Measurements from ENCODE around the gene MMS19. TPM values are rescaled to one million over a fixed set of nuclear protein-coding genes. Genes with fewer than 3 reads are reported as not detected.

Gene MMS19
- polyA plus RNA-seq, 3 donors, result 23.2 to 74.5 (median 29.2) TPM

- intact Hi-C loops (cut with micrococcal nuclease), result no loop called here
- peaks cover 65% of the 10 kb centered on the region for H3K4me1 Mint-ChIP-seq
These were observed 86.8 kb downstream of the MMS19 start for GRCh38 chr10:97411406-97411805.

GRCh38 chr10:97408496-97408992, 89.7 kb downstream of the MMS19 start:
- intact Hi-C loops (cut with micrococcal nuclease), result loop anchor here in 1 of 2 donors (2.0 to 5.0 kb wide), 2 partner anchors 16 to 89 kb away; partner anchors contain the start of genes MMS19 and UBTD1
- Histone ChIP-seq H2AFZ (ENCODE audit: insufficient read depth, low read depth, low read length, poor library complexity, severe bottlenecking) (peak overlapping the region; percentile 9), H4K20me1 (ENCODE audit: insufficient read depth, low read length) (no peaks in the 10 kb centered on the region), H3K36me3 (replicated peaks in 1 of 2; ENCODE audit: control insufficient read depth in 1 of 2, insufficient read depth in 2 of 2, low read length in 2 of 2) (no peaks in the 10 kb centered on the region), H3K4me1 (ENCODE audit: control insufficient read depth in 1 of 2, insufficient read depth in 2 of 2, low read length in 2 of 2) (peaks cover 81 to 91% of the 10 kb centered on the region in 2 donors), H3K4me2 (replicated peaks; ENCODE audit: extremely low read depth, low read length, poor library complexity, severe bottlenecking) (peak overlapping the region; percentile 58), H3K9ac (ENCODE audit: insufficient read depth, low read length, poor library complexity, severe bottlenecking) (peak overlapping the region; percentile 35), H3K27me3 (ENCODE audit: control insufficient read depth in 2 of 2, insufficient read depth in 2 of 2, low read length in 2 of 2) (no peaks in the 10 kb centered on the region), H3K79me2 (ENCODE audit: insufficient read depth, low read length) (peaks cover 4% of the 10 kb centered on the region), H3K9me3 (replicated peaks in 1 of 2; ENCODE audit: control insufficient read depth in 1 of 2, insufficient read depth in 1 of 2, low read length in 2 of 2) (no peaks in the 10 kb centered on the region), H3K4me3 (replicated peaks in 1 of 3; ENCODE audit: low read depth in 2 of 3, low read length in 3 of 3) (peak overlapping the region in 1 of 3 experiments; percentile 31), H3K27ac (ENCODE audit: low read depth in 1 of 2, low read length in 2 of 2) (peak overlapping the region; percentile 85 to 86)
- 3% methylated on average over 7 of the region's 10 CpGs for WGBS (ENCODE audit: insufficient coverage)
- no peak for TF ChIP-seq CTCF (IDR thresholded peaks at IDR 0.05)
- Mint-ChIP-seq H3K27me3 (ENCODE audit: low read depth in 3 of 3) (no peaks in the 10 kb centered on the region), H3K4me3 (peak overlapping the region; percentile 49 to 71), H3K9me3 (peaks cover 0 to 2% (median 0%) of the 10 kb centered on the region in 7 donors), H3K27ac (peak overlapping the region; percentile 95 to 99 (median 98)), H3K4me1 (peaks cover 69% of the 10 kb centered on the region), H3K36me3 (no peaks in the 10 kb centered on the region)
- DNase-seq, result peak; percentile 62 to 85 (median 73)

More at GRCh38 chr10:97411406-97411805, 86.8 kb downstream of the MMS19 start:
- Mint-ChIP-seq H3K36me3 (no peaks in the 10 kb centered on the region), H3K9me3 (peaks cover 0 to 2% (median 0%) of the 10 kb centered on the region in 7 donors), H3K27ac (peak overlapping the region; percentile 23 to 79 (median 65)), H3K27me3 (ENCODE audit: low read depth in 3 of 3) (no peaks in the 10 kb centered on the region), H3K4me3 (no peak overlapping the region)
- Histone ChIP-seq H3K4me2 (replicated peaks; ENCODE audit: extremely low read depth, low read length, poor library complexity, severe bottlenecking) (no peak overlapping the region), H3K27ac (ENCODE audit: low read depth in 1 of 2, low read length in 2 of 2) (peak overlapping the region in 1 of 2 donors; percentile 20), H3K4me1 (ENCODE audit: control insufficient read depth in 1 of 2, insufficient read depth in 2 of 2, low read length in 2 of 2) (peaks cover 70 to 79% of the 10 kb centered on the region in 2 donors), H4K20me1 (ENCODE audit: insufficient read depth, low read length) (no peaks in the 10 kb centered on the region), H3K9ac (ENCODE audit: insufficient read depth, low read length, poor library complexity, severe bottlenecking) (no peak overlapping the region), H2AFZ (ENCODE audit: insufficient read depth, low read depth, low read length, poor library complexity, severe bottlenecking) (no peak overlapping the region), H3K9me3 (replicated peaks in 1 of 2; ENCODE audit: control insufficient read depth in 1 of 2, insufficient read depth in 1 of 2, low read length in 2 of 2) (no peaks in the 10 kb centered on the region), H3K4me3 (replicated peaks in 1 of 3; ENCODE audit: low read depth in 2 of 3, low read length in 3 of 3) (no peak overlapping the region), H3K79me2 (ENCODE audit: insufficient read depth, low read length) (no peaks in the 10 kb centered on the region), H3K27me3 (ENCODE audit: control insufficient read depth in 2 of 2, insufficient read depth in 2 of 2, low read length in 2 of 2) (no peaks in the 10 kb centered on the region), H3K36me3 (replicated peaks in 1 of 2; ENCODE audit: control insufficient read depth in 1 of 2, insufficient read depth in 2 of 2, low read length in 2 of 2) (no peaks in the 10 kb centered on the region)
- DNase-seq, result peak in 2 of 3 donors; percentile 43 to 61
- 63% methylated on average over 4 of the region's 4 CpGs for WGBS (ENCODE audit: insufficient coverage)
- TF ChIP-seq CTCF (IDR thresholded peaks at IDR 0.05), result no peak

Small RNA genes within 50 kb of the gene (small RNA-seq; reads per million reads assigned to genes)
- not detected for gene RF00019 (ENCODE audit: insufficient read length, low read depth)

Other genes starting within 250 kb of the MMS19 start
- gene ARHGAP19, start 205.8 kb downstream of the MMS19 start, polyA plus RNA-seq, result 10 to 100 TPM in 2 of 3 donors, 1 to 10 TPM in 1; 8.3 to 10.6 (median 10.2) TPM
- 10 to 100 TPM; 17.0 to 34.4 (median 31.2) TPM for gene FRAT1, start 179.2 kb downstream of the MMS19 start, polyA plus RNA-seq
- gene FRAT2, start 163.7 kb downstream of the MMS19 start, polyA plus RNA-seq, result 10 to 100 TPM; 29.4 to 62.4 (median 37.9) TPM
- 10 to 100 TPM; 31.0 to 98.7 (median 44.3) TPM for gene RRP12, start 97.1 kb downstream of the MMS19 start, polyA plus RNA-seq
- 100 to 1,000 TPM; 276 to 749 (median 498) TPM for gene PGAM1, start 72.2 kb downstream of the MMS19 start, polyA plus RNA-seq
- 10 to 100 TPM; 34.7 to 60.6 (median 55.8) TPM for gene EXOSC1, start 52.4 kb downstream of the MMS19 start, polyA plus RNA-seq
- gene ZDHHC16, start 52.2 kb downstream of the MMS19 start, polyA plus RNA-seq, result 10 to 100 TPM; 16.3 to 26.4 (median 24.1) TPM
- gene UBTD1, start 502 bp upstream of the MMS19 start, polyA plus RNA-seq, result 10 to 100 TPM; 17.2 to 20.0 (median 19.0) TPM
- gene ANKRD2, start 74.4 kb upstream of the MMS19 start, polyA plus RNA-seq, result not detected
- not detected for gene HOGA1, start 86.0 kb upstream of the MMS19 start, polyA plus RNA-seq
- gene C10orf62, start 91.3 kb upstream of the MMS19 start, polyA plus RNA-seq, result not detected
- gene MORN4, start 135.1 kb upstream of the MMS19 start, polyA plus RNA-seq, result not detected
- gene PI4K2A, start 142.2 kb upstream of the MMS19 start, polyA plus RNA-seq, result 10 to 100 TPM in 1 of 3 donors, 1 to 10 TPM in 2; 5.8 to 16.4 (median 6.7) TPM
- 10 to 100 TPM in 1 of 3 donors, 1 to 10 TPM in 2; 2.0 to 11.2 (median 2.9) TPM for gene AVPI1, start 188.8 kb upstream of the MMS19 start, polyA plus RNA-seq
- gene MARVELD1, start 215.3 kb upstream of the MMS19 start, polyA plus RNA-seq, result 10 to 100 TPM in 1 of 3 donors, 1 to 10 TPM in 2; 3.7 to 28.0 (median 9.2) TPM
- gene ZFYVE27, start 238.7 kb upstream of the MMS19 start, polyA plus RNA-seq, result 10 to 100 TPM in 1 of 3 donors, 1 to 10 TPM in 2; 6.2 to 31.1 (median 9.7) TPM

Measured in CD14-positive monocyte (primary cell).